IMR-90 (cell line): Measurements from ENCODE around the gene NAA50. TPM values are rescaled to one million over a fixed set of nuclear protein-coding genes. Genes with fewer than 3 reads are reported as not detected.

Source experiments
- ATAC-seq: fragments of 200-7000 bp; cut with Tn5 transposase; 2 replicates; pipeline ENCODE4 v1.9.1; 2020; ENCODE audit warnings: low read depth, mild to moderate bottlenecking, moderate library complexity
- BruUV-seq: library from RNA; stranded (reverse); fragments of 400-500 nt; replicated peaks from 2 replicates; lab custom pipeline; 2021; lab: Mats Ljungman, UMichigan
- CTCF ChIA-PET: fragments of 300-600 bp; formaldehyde crosslinking; extraction: SDS; loops from one replicate; lab custom pipeline; 2021; ENCODE audit warnings: antibody characterized with exemption; lab: Yijun Ruan, JAX
- POLR2A ChIA-PET: fragments of 300-600 bp; sonication (Branson Sonifier 250); formaldehyde crosslinking; loops from one replicate; lab custom pipeline; 2022; ENCODE audit warnings: antibody characterized with exemption; ENCODE audit not compliant: unreplicated experiment; lab: Charles Lee
- DNase-seq: peaks from one replicate; pipeline ENCODE4 v3.0.0; 2013
- H2AFZ ChIP-seq: replicated peaks from 2 replicates; pipeline ENCODE3; 2013; ENCODE audit warnings: low read length, mild to moderate bottlenecking; ENCODE audit not compliant: poor library complexity
- H2AK5ac ChIP-seq: 2 replicates; pipeline ENCODE4 v1.6.1; 2013; ENCODE audit warnings: low read depth, low read length, inconsistent platforms
- H2AK9ac ChIP-seq: replicated peaks from 2 replicates; pipeline ENCODE3; 2013; ENCODE audit warnings: mild to moderate bottlenecking, low read depth, low read length, moderate library complexity; ENCODE audit not compliant: poor library complexity
- H2BK120ac ChIP-seq: 2 replicates; pipeline ENCODE4 v1.6.1; 2013; ENCODE audit warnings: low read depth, low read length, inconsistent platforms
- H2BK15ac ChIP-seq: 3 replicates; pipeline ENCODE4 v1.6.1; 2013; ENCODE audit warnings: low read depth, low read length, inconsistent platforms
- H2BK20ac ChIP-seq: 2 replicates; pipeline ENCODE4 v1.6.1; 2013; ENCODE audit warnings: low read depth, mild to moderate bottlenecking, inconsistent platforms, low read length, moderate library complexity
- H2BK5ac ChIP-seq: 2 replicates; pipeline ENCODE4 v1.6.1; 2013; ENCODE audit warnings: mild to moderate bottlenecking, low read depth, low read length, inconsistent platforms; ENCODE audit not compliant: poor library complexity, severe bottlenecking
- H3K14ac ChIP-seq: replicated peaks from 2 replicates; pipeline ENCODE4 v1.6.1; 2013; ENCODE audit warnings: low read depth, low read length, inconsistent platforms
- H3K18ac ChIP-seq: 2 replicates; pipeline ENCODE4 v1.6.1; 2013; ENCODE audit warnings: low read depth, low read length, control low read depth
- H3K23ac ChIP-seq: 2 replicates; pipeline ENCODE4 v1.6.1; 2013; ENCODE audit warnings: low read depth, low read length, inconsistent platforms
- H3K27ac ChIP-seq: 2 replicates; pipeline ENCODE4 v1.5.1; 2013; ENCODE audit warnings: mild to moderate bottlenecking, control low read depth, low read length; ENCODE audit not compliant: insufficient read depth
- H3K27me3 ChIP-seq: 2 replicates; pipeline ENCODE4 v1.6.1; 2013; ENCODE audit warnings: low read length; ENCODE audit not compliant: control insufficient read depth, insufficient read depth
- H3K36me3 ChIP-seq: 2 replicates; pipeline ENCODE4 v1.6.1; 2013; ENCODE audit warnings: low read length, mixed read lengths; ENCODE audit not compliant: control insufficient read depth, insufficient read depth
- H3K4ac ChIP-seq: 2 replicates; pipeline ENCODE4 v1.6.1; 2013; ENCODE audit warnings: low read depth, low read length, inconsistent platforms
- H3K4me1 ChIP-seq: 2 replicates; pipeline ENCODE4 v1.6.1; 2013; ENCODE audit warnings: low read length, mixed read lengths; ENCODE audit not compliant: control insufficient read depth, insufficient read depth
- H3K4me2 ChIP-seq: 2 replicates; pipeline ENCODE4 v1.6.1; 2013; ENCODE audit warnings: low read depth, mild to moderate bottlenecking, control low read depth, low read length, moderate library complexity
- H3K4me3 ChIP-seq: 2 replicates; pipeline ENCODE4 v1.5.1; 2013; ENCODE audit warnings: low read depth, mild to moderate bottlenecking, control low read depth, low read length, moderate library complexity; ENCODE audit not compliant: insufficient read depth
- H3K56ac ChIP-seq: 2 replicates; pipeline ENCODE4 v1.6.1; 2013; ENCODE audit warnings: low read length, inconsistent platforms; ENCODE audit not compliant: insufficient read depth; ENCODE audit errors: extremely low read depth
- H3K79me1 ChIP-seq, 2 experiments: 2 replicates each; pipeline ENCODE4 v1.6.1; 2013; ENCODE audit warnings: low read length in 2 of 2, inconsistent platforms in 1 of 2, low read depth in 1 of 2
- H3K9ac ChIP-seq: 2 replicates; pipeline ENCODE4 v1.6.1; 2013; ENCODE audit warnings: low read depth, low read length, control low read depth
- H3K9me1 ChIP-seq: 2 replicates; pipeline ENCODE4 v1.6.1; 2013; ENCODE audit warnings: low read length, inconsistent platforms; ENCODE audit not compliant: insufficient read depth
- H3K9me3 ChIP-seq: 2 replicates; pipeline ENCODE4 v1.6.1; 2013; ENCODE audit warnings: low read length; ENCODE audit not compliant: control insufficient read depth, insufficient read depth
- H4K20me1 ChIP-seq: 2 replicates; pipeline ENCODE4 v1.6.1; 2013; ENCODE audit warnings: low read length, inconsistent platforms; ENCODE audit not compliant: insufficient read depth
- H4K5ac ChIP-seq: 2 replicates; pipeline ENCODE4 v1.6.1; 2013; ENCODE audit warnings: mild to moderate bottlenecking, low read depth, low read length, control low read depth
- H4K8ac ChIP-seq, 2 experiments: 2 replicates each; pipeline ENCODE4 v1.6.1; 2013; ENCODE audit warnings: low read depth in 2 of 2, low read length in 2 of 2, control low read depth in 1 of 2, inconsistent platforms in 1 of 2
- H4K91ac ChIP-seq: 2 replicates; pipeline ENCODE4 v1.6.1; 2013; ENCODE audit warnings: low read depth, low read length, inconsistent platforms; ENCODE audit not compliant: insufficient read depth
- CHD1 ChIP-seq: IDR thresholded peaks from 2 replicates; pipeline ENCODE4 v1.6.1; 2012; ENCODE audit warnings: low read depth, low read length, improper control_type of control experiment
- CTCF ChIP-seq: conservative IDR thresholded peaks from 2 replicates; pipeline ENCODE4 v1.5.1; 2012; ENCODE audit warnings: mild to moderate bottlenecking, low read depth, low read length, improper control_type of control experiment
- FOS ChIP-seq: fragments of 150-350 bp; IDR thresholded peaks from 2 replicates; pipeline ENCODE4 v1.6.1; 2016; ENCODE audit warnings: low read depth, low read length
- WGBS, 2 experiments: methylation state at CpG; one replicate each; pipeline versions ENCODE4 v1.1.5 to v1.1.7; 2013; ENCODE audit warnings: missing lambda C conversion rate in 2 of 2; ENCODE audit not compliant: insufficient read length in 1 of 2; ENCODE audit errors: extremely low coverage in 2 of 2; 5-methylcytosine and 5-hydroxymethylcytosine counted together
- dilution Hi-C: fragments of 300-500 bp; cut with HindIII; formaldehyde crosslinking; loops from one replicate; pipeline ENCODE4 v1.14.3; 2018; ENCODE audit warnings: low sequenced_read_pairs; ENCODE audit not compliant: unreplicated experiment
- in situ Hi-C: fragments of 300-500 bp; cut with MboI; formaldehyde crosslinking; loops from 3 replicates; pipeline ENCODE4 v1.14.3; 2019; ENCODE audit warnings: low sequenced_read_pairs, inconsistent platforms, mixed read lengths
- intact Hi-C: fragments of 100-400 bp; cut with micrococcal nuclease; formaldehyde crosslinking; loops from 2 replicates; pipeline ENCODE4 v1.10.0; 2022
- polyA plus RNA-seq, 3 experiments: library from polyadenylated mRNA; depleted of rRNA; stranded (reverse); fragments of >200 nt; gene quantifications; 2 replicates each; pipeline ENCODE4 v1.2.3, GENCODE V29; 2012; ENCODE audit warnings: low replicate concordance in 1 of 3
- total RNA-seq: library from RNA; depleted of rRNA; stranded (reverse); fragments of >200 nt; gene quantifications from 2 replicates; pipeline ENCODE4 v1.2.3, GENCODE V29; 2012

Gene NAA50
- total and polyA plus RNA-seq, 2 of the 4 experiments (the other 2 are of a cell fraction), result 42.4 to 125 TPM

GRCh38 chr3:113676261-113676660 is 69.8 kb downstream of the NAA50 start:
- H2AK9ac ChIP-seq, result no peak overlapping the region
- H3K4ac ChIP-seq, result no peak overlapping the region
- no peak overlapping the region for H2AK5ac ChIP-seq
- H3K27me3 ChIP-seq, result no peaks in the 10 kb centered on the region
- H4K20me1 ChIP-seq, result no peaks in the 10 kb centered on the region
- no peak overlapping the region for H3K23ac ChIP-seq
- H3K14ac ChIP-seq, result no peak overlapping the region
- no peak overlapping the region for H4K91ac ChIP-seq
- no peak overlapping the region for H3K4me3 ChIP-seq
- H3K4me1 ChIP-seq, result no peaks in the 10 kb centered on the region
- H4K5ac ChIP-seq, result no peak overlapping the region
- H2BK5ac ChIP-seq, result no peak overlapping the region
- H3K9ac ChIP-seq, result no peak overlapping the region
- WGBS, 2 experiments, result no CpG with 5 or more reads among the region's 3 CpGs
- no peak overlapping the region for H3K4me2 ChIP-seq
- no peak overlapping the region for H4K8ac ChIP-seq
- ATAC-seq (no peak), DNase-seq (no peak)
- dilution Hi-C loops, result no loop called here
- H3K27ac ChIP-seq, result no peak overlapping the region
- intact Hi-C loops, result no loop called here
- peaks cover 8% of the 10 kb centered on the region for H3K36me3 ChIP-seq
- BruUV-seq, result no TSS peak
- no peak overlapping the region for H2AFZ ChIP-seq
- H2BK15ac ChIP-seq, result no peak overlapping the region
- CTCF ChIA-PET, result no interaction called here
- H3K56ac ChIP-seq, result no peak overlapping the region
- in situ Hi-C loops, result no loop called here
- H3K79me1 ChIP-seq, result peaks cover 0 to 16% of the 10 kb centered on the region in 2 experiments; a peak in 2 of 4 replicates
- no peak overlapping the region for H2BK20ac ChIP-seq
- POLR2A ChIA-PET, result no interaction called here
- no peaks in the 10 kb centered on the region for H3K9me3 ChIP-seq
- TF ChIP-seq FOS (no peak), CHD1 (no peak), CTCF (no peak)
- no peaks in the 10 kb centered on the region for H3K9me1 ChIP-seq
- H2BK120ac ChIP-seq, result no peak overlapping the region
- H3K18ac ChIP-seq, result no peak overlapping the region
